ENCODE data around the gene ACSL5. TPM values are rescaled to one million over a fixed set of nuclear protein-coding genes. Genes with fewer than 3 reads are reported as not detected.
A peak's percentile ranks its signal among the peaks of the same experiment; 100 is the strongest.

Gene ACSL5
- total and polyA plus RNA-seq, 2 experiments from 2014 or later, result not detected

DNA sequence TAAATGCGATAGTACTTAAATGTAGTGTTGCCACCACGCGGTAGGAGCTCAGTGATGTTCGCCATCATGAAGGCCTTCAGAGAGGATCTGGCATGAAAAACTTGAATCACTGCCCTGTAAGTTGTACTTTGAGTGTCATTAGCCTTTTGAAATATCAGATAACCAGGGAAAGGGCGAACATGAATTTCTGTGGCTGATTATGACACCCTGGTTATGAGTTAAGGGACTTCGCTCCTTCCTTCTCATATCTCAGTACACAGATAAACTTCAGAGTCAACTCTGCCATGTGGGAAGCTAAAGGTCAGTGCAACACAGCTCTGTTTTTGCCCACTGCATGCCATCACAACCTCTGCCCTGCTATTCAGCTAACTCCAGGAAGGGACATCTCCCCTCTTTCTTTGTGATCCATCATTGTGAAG lies 8.9 kb upstream of the ACSL5 start:
- no peaks in the 10 kb centered on the region for H3K9me3 ChIP-seq (ENCODE audit: low read depth)
- H3K27ac ChIP-seq, result no peak overlapping the region
- no peaks in the 10 kb centered on the region for H3K36me3 ChIP-seq
- H3K4me1 ChIP-seq (ENCODE audit: low read depth), result peaks cover 4% of the 10 kb centered on the region
- H3K27me3 ChIP-seq, result peaks cover 4% of the 10 kb centered on the region
- DNase-seq (ENCODE audit: low read depth in 1 of 2, low spot score in 1 of 2), result peak in 1 of 2 donors; percentile 16
- H3K4me3 ChIP-seq, result no peak overlapping the region
- TF ChIP-seq, protein P1, sequence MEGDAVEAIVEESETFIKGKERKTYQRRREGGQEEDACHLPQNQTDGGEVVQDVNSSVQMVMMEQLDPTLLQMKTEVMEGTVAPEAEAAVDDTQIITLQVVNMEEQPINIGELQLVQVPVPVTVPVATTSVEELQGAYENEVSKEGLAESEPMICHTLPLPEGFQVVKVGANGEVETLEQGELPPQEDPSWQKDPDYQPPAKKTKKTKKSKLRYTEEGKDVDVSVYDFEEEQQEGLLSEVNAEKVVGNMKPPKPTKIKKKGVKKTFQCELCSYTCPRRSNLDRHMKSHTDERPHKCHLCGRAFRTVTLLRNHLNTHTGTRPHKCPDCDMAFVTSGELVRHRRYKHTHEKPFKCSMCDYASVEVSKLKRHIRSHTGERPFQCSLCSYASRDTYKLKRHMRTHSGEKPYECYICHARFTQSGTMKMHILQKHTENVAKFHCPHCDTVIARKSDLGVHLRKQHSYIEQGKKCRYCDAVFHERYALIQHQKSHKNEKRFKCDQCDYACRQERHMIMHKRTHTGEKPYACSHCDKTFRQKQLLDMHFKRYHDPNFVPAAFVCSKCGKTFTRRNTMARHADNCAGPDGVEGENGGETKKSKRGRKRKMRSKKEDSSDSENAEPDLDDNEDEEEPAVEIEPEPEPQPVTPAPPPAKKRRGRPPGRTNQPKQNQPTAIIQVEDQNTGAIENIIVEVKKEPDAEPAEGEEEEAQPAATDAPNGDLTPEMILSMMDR (IDR thresholded peaks at IDR 0.05; ENCODE audit: low read depth, low read length), result no peak

DNA sequence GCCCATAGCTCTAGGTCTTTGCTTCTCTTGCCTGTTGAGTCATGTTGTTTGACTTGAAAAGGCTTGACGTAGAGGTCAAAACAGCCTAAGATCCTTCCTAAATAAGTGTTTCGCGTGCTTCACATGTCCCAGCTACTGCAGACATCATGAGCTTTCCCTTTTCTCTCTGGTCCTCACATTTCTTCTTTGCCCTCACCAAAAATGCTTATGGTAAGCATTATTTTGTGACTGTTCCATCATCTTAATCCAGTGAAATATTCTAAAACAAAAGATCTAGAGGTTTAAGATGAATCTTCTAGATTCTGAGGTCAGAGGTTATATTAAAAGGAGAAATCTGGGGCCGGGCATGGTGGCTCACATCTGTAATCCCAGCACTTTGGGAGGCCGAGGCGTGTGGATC lies 8.5 kb upstream of the ACSL5 start:
- peaks cover 4% of the 10 kb centered on the region for H3K27me3 ChIP-seq
- TF ChIP-seq, protein P1 (IDR thresholded peaks at IDR 0.05; ENCODE audit: low read depth, low read length), result no peak
- H3K4me1 ChIP-seq (ENCODE audit: low read depth), result peaks cover 4% of the 10 kb centered on the region
- no peaks in the 10 kb centered on the region for H3K9me3 ChIP-seq (ENCODE audit: low read depth)
- no peak overlapping the region for H3K27ac ChIP-seq
- no peak overlapping the region for H3K4me3 ChIP-seq
- no peaks in the 10 kb centered on the region for H3K36me3 ChIP-seq
- DNase-seq (ENCODE audit: low read depth in 1 of 2, low spot score in 1 of 2), result no peak

DNA sequence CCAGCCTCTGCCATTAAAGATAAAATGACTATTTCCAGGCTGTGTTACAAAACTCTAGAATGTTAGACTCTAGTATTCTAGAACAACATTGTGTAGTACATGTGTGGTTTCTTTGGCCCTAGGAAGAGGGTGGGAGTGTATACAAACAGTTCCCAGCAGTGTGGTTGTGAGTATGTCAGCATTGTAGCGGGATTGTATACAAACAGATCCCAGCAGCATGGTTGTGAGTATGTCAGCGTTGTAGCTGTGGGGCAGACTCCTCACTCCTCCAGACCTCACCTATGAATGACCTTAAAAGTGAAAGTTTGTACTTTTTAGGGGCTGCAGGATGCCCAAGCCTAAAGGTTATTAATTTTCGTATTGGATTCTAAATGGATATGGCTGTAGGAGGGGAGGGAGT lies 6.9 kb upstream of the ACSL5 start:
- Histone ChIP-seq H3K4me3 (no peak overlapping the region), H3K27ac (no peak overlapping the region), H3K27me3 (peaks cover 4% of the 10 kb centered on the region), H3K36me3 (no peaks in the 10 kb centered on the region), H3K9me3 (ENCODE audit: low read depth) (no peaks in the 10 kb centered on the region), H3K4me1 (ENCODE audit: low read depth) (peaks cover 4% of the 10 kb centered on the region)
- TF ChIP-seq, protein P1 (IDR thresholded peaks at IDR 0.05; ENCODE audit: low read depth, low read length), result no peak
- DNase-seq (ENCODE audit: low read depth in 1 of 2, low spot score in 1 of 2), result no peak

DNA sequence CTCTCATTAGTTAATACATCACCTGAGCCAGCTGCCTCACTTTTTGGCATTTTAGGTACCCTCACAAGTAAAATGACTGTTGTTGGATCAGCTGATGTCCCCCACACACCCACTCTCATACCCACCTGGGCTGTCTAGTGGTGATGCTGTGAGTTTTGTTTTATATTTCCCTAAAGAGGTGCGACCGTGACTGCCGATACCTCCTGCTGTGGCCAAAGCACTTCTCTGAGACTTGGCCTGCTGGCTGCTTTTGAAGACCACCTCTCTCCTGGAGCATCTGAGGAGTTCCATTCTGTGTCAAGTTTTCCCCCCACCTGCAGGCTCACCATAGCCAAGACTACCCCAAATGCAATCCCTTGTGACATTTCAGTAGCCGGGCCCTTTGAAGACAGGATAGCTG lies 6.4 kb upstream of the ACSL5 start:
- peaks cover 4% of the 10 kb centered on the region for H3K27me3 ChIP-seq
- TF ChIP-seq, protein P1 (IDR thresholded peaks at IDR 0.05; ENCODE audit: low read depth, low read length), result no peak
- no peaks in the 10 kb centered on the region for H3K4me1 ChIP-seq (ENCODE audit: low read depth)
- no peaks in the 10 kb centered on the region for H3K36me3 ChIP-seq
- no peak for DNase-seq (ENCODE audit: low read depth in 1 of 2, low spot score in 1 of 2)
- no peak overlapping the region for H3K27ac ChIP-seq
- no peak overlapping the region for H3K4me3 ChIP-seq
- no peaks in the 10 kb centered on the region for H3K9me3 ChIP-seq (ENCODE audit: low read depth)

DNA sequence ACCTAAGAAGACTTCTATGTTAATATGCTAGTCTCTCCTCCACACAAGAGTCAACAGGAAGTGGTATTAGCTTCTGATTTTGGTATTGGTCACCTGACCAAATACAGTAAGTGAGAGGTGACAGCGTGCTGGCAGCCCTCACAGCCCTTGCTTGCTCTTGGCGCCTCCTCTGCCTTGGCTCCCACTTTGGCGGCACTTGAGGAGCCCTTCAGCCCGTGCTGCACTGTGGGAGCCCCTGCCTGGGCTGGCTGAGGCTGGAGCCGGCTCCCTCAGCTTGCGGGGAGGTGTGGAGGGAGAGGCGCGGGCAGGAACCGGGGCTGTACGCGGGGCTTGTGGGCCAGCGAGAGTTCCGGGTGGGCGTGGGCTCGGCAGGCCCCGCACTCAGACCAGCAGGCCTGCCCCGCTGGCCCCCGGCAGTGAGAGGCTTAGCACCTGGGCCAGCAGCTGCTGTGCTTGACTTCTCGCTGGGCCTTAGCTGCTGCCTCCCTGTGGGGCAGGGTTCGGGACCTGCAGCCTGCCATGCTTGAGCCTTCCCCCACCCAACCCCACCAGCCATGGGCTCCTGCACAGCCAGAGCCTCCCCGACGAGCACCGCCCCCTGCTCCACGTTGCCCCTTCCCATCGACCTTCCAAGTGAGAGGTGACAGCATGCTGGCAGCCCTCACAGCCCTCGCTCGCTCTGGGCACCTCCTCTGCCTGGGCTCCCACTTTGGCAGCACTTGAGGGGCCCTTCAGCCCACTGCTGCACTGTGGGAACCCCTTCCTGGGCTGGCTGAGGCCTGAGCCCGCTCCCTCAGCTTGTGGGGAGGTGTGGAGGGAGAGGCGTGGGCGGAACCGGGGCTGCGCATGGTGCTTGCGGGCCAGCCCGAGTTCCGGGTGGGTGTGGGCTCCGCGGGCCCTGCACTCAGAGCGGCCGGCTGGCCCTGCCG lies 4.2 kb upstream of the ACSL5 start:
- H3K9me3 ChIP-seq (ENCODE audit: low read depth), result no peaks in the 10 kb centered on the region
- TF ChIP-seq, protein P1 (IDR thresholded peaks at IDR 0.05; ENCODE audit: low read depth, low read length), result no peak
- no peak overlapping the region for H3K27ac ChIP-seq
- peaks cover 4% of the 10 kb centered on the region for H3K27me3 ChIP-seq
- no peak for DNase-seq (ENCODE audit: low read depth in 1 of 2, low spot score in 1 of 2)
- no peaks in the 10 kb centered on the region for H3K4me1 ChIP-seq (ENCODE audit: low read depth)
- no peak overlapping the region for H3K4me3 ChIP-seq
- H3K36me3 ChIP-seq, result no peaks in the 10 kb centered on the region

Measured in cardiac muscle cell (in vitro differentiated cells and primary cell).